ENCODE data around the gene RNLS.

GRCh38 chr10:88386821-88387773 lies 196.0 kb downstream of the RNLS start:
- no peak for TF ChIP-seq POLR2A (IDR thresholded peaks at IDR 0.05; ENCODE audit: extremely low read depth, insufficient read length)
- TF ChIP-seq CTCF (IDR thresholded peaks at IDR 0.05; ENCODE audit: low read depth, low read length), result no peak
